ENCODE data around the gene FGD3. TPM values are rescaled to one million over a fixed set of nuclear protein-coding genes. Genes with fewer than 3 reads are reported as not detected.

FGD3 gene
- polyA plus RNA-seq, 1 experiment = not detected

- DNase-seq (ENCODE audit: low read depth) = no peak
- H3K36me3 ChIP-seq (ENCODE audit: control insufficient read depth, insufficient read depth, low read length) = no peaks in the 10 kb centered on the region
- CTCF ChIA-PET = no interaction called here
- H3K4me3 ChIP-seq (ENCODE audit: low read depth, low read length) = no peak overlapping the region
- POLR2A ChIA-PET = no interaction called here
- no peak for TF ChIP-seq CTCF (IDR thresholded peaks at IDR 0.05; ENCODE audit: insufficient read depth, low read depth, low read length)
- H3K27me3 ChIP-seq (ENCODE audit: control insufficient read depth, insufficient read depth, low read length) = peaks cover 3% of the 10 kb centered on the region
Observed at GRCh38 chr9:92960561-92961290, 13.4 kb downstream of the FGD3 start.

GRCh38 chr9:92961627-92962302 is 14.4 kb downstream of the FGD3 start:
- no peaks in the 10 kb centered on the region for H3K27me3 ChIP-seq (ENCODE audit: control insufficient read depth, insufficient read depth, low read length)
- no peak for DNase-seq (ENCODE audit: low read depth)
- CTCF ChIA-PET = no interaction called here
- POLR2A ChIA-PET = no interaction called here
- TF ChIP-seq CTCF (IDR thresholded peaks at IDR 0.05; ENCODE audit: insufficient read depth, low read depth, low read length) = no peak
- no peaks in the 10 kb centered on the region for H3K36me3 ChIP-seq (ENCODE audit: control insufficient read depth, insufficient read depth, low read length)
- no peak overlapping the region for H3K4me3 ChIP-seq (ENCODE audit: low read depth, low read length)

- Histone ChIP-seq H3K36me3 (ENCODE audit: control insufficient read depth, insufficient read depth, low read length) (no peaks in the 10 kb centered on the region), H3K4me3 (ENCODE audit: low read depth, low read length) (no peak overlapping the region), H3K27me3 (ENCODE audit: control insufficient read depth, insufficient read depth, low read length) (no peaks in the 10 kb centered on the region)
- DNase-seq (ENCODE audit: low read depth) = no peak
- ChIA-PET POLR2A (no interaction called here), CTCF (no interaction called here)
- no peak for TF ChIP-seq CTCF (IDR thresholded peaks at IDR 0.05; ENCODE audit: insufficient read depth, low read depth, low read length)
Observed at GRCh38 chr9:92962303-92962649, 15.0 kb downstream of the FGD3 start.

DNA sequence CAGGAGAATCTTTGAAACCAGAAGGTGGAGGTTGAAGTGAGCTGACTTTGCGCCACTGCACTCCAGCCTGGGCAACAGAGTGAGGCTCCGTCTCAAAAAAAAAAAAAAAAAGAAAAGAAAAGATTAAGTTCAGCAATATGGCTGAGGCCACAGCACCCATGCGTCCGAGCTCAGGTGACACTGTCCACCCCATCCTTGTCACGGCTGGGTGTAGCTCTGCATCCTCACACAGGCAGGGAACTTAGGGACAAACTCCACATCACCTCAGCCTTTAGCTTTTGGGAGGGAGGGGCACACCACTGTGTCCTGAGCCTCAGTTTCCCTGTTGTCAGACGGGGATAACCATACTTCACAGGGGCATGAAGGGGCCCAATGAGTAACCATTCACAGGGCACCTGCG is 15.5 kb downstream of the FGD3 start:
- CTCF ChIA-PET = no interaction called here
- no peak for DNase-seq (ENCODE audit: low read depth)
- no peak for TF ChIP-seq CTCF (IDR thresholded peaks at IDR 0.05; ENCODE audit: insufficient read depth, low read depth, low read length)
- H3K36me3 ChIP-seq (ENCODE audit: control insufficient read depth, insufficient read depth, low read length) = no peaks in the 10 kb centered on the region
- POLR2A ChIA-PET = no interaction called here
- no peak overlapping the region for H3K4me3 ChIP-seq (ENCODE audit: low read depth, low read length)
- H3K27me3 ChIP-seq (ENCODE audit: control insufficient read depth, insufficient read depth, low read length) = no peaks in the 10 kb centered on the region

GRCh38 chr9:92963831-92964606 is 16.7 kb downstream of the FGD3 start:
- Histone ChIP-seq H3K27me3 (ENCODE audit: control insufficient read depth, insufficient read depth, low read length) (no peaks in the 10 kb centered on the region), H3K36me3 (ENCODE audit: control insufficient read depth, insufficient read depth, low read length) (no peaks in the 10 kb centered on the region), H3K4me3 (ENCODE audit: low read depth, low read length) (no peak overlapping the region)
- ChIA-PET CTCF (no interaction called here), POLR2A (no interaction called here)
- no peak for TF ChIP-seq CTCF (IDR thresholded peaks at IDR 0.05; ENCODE audit: insufficient read depth, low read depth, low read length)
- DNase-seq (ENCODE audit: low read depth) = no peak
